CD4-positive, alpha-beta T cell treated with Interleukin-6 at 100 ng/mL for 8 hours (primary cell): ENCODE data around the gene GLP1R.
"Not testable (repeated sequence)": the region's sequence is repeated elsewhere in the genome, so short reads cannot be mapped to it uniquely, and the experiment has no call there.

Experiments used
- DNase-seq: peaks from one replicate; pipeline ENCODE4 v3.0.0-alpha.2; 2020; ENCODE audit warnings: mixed read lengths, low spot score

GLP1R gene

DNA sequence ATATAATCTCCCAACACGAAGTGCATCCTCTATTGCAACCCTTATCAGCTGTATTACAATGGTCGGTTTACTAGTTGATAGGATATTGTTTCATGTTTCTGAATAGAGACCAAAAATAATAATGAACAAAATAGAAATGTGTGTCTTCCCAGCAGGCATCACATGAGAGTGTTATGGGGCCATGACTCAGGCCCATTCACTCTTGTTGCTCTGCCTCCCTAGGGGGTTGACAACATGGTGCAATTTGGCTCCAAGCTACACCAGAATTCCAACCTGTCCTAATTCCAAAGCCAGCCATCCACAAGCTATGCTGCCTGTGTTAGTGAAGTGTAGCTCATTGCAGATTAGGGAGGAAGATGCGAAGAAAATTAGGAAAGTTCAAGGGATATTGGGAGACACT, 79.5 kb downstream of the GLP1R start:
- no peak for DNase-seq

- no peak for DNase-seq
Measured at GRCh38 chr6:39128832-39129231, 80.3 kb downstream of the GLP1R start.

GRCh38 chr6:39130691-39131090, 82.1 kb downstream of the GLP1R start:
- no peak for DNase-seq

DNA sequence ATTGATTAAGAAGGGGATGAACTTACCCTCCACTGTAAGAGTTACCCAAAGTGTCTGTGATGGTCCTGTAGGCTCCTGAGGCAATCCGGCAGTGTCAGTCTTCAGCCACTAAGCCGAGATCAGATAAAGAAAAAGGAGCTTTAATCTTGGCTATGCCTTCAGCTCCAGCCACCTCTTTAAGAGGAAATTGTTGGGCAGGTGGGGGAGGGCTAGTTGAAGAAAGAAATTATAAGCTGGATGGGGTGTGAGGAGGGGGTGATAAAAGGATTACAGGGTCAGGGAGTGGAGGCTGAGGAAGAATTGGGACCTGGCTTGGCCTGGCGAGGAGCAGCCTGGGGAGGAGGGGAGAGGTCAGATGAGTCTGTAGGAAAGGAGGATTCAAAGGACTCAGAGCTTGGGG, 86.2 kb downstream of the GLP1R start:
- not testable (repeated sequence) for DNase-seq

DNA sequence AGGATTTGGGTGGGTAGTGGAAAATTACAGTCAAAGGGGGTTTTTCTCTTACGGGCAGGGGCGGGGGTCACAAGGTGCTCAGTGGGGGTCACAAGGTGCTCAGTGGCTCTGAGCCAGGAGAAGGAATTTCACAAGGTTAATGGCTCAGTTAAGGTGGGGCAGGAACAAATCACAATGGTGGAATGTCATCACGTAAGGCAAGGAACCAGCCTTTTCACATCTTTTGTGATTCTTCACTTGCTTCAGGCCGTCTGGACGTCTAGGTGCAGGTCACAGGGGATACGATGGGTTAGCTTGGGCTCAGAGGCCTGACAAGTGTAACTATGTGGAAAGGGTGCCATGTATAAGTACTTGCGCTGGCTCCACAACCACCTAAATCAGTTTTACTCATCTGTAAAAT, 87.6 kb downstream of the GLP1R start:
- DNase-seq, result not testable (repeated sequence)

DNA sequence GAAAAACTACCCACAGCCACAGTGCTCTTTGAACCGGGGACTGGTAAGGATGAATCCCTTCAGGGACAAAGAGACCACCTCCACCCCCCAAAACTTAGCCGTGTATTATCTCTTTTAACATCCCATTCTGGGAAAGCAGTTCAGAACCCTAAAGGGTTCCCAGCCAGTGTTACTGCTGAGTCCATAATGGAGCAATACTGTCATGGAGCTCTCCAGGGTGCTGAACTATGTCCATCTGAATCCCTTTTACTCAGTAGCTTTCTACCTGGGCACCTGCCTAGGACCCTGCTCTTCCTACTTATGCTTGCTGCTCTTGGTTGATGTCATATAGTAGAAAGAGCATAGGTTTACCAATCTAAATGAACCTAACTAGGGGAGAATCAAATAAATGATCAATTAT, 88.7 kb downstream of the GLP1R start:
- DNase-seq, result no peak
